GM21576 (cell line): ENCODE results near the gene LRRC8E.

Experiments used
- ATAC-seq: cut with Tn5 transposase; IDR thresholded peaks from one replicate; pipeline ENCODE4 v1.9.1; 2021; ENCODE audit warnings: mild to moderate bottlenecking, moderate library complexity; ENCODE audit not compliant: unreplicated experiment

The LRRC8E gene

DNA sequence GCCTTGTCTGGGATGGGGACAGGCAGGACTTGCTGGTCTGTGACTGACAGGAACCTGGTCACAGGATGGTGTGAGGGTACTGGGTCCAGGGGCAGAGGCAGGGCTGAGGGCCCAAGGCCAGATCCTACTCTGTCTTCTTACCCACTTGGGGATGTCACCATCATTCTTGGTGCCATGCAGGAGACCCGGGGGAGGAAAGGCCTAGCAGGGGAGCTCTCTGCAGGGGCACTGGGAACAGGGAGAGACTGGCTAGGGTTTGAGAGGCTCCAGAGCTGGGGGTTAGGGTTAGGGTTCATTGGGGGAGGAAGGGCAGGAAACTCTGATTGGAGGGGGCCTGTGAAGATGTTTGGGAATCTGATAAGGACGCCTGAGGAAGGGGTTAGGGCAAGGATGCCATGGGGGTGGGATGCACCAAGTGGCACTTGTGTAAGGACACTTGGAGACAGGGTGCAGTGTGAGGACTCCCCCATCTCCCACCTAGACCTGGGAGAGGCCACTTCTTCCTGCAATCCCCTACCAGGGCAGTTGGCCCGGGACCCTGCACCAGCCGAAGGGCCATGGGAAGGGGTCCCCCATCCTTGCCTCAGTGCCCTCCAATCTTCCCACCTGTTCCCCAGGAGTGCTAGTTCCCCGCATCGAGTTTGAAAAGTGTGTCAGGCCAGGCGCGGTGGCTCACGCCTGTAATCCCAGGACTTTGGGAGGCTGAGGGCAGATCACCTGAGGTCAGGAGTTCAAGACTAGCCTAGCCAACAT, 21.0 kb upstream of the LRRC8E start:
- ATAC-seq = no peak

DNA sequence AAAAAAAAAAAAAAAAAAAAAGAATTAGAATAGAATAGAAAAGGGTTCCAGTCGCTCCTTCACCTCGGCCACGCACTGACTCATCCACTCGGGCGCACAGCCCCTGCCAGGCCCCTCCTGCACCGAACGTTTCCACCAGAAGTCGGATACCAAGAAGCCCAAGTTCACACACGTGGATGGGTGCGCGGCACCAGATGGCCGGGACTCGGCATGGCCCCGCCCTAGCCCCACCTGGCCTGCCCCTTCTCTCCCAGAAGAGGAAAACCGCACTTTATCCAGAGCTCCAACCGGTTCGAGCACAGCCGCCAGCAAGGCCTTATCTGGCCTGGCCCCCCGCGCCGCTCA, 20.0 kb upstream of the LRRC8E start:
- ATAC-seq = no peak

DNA sequence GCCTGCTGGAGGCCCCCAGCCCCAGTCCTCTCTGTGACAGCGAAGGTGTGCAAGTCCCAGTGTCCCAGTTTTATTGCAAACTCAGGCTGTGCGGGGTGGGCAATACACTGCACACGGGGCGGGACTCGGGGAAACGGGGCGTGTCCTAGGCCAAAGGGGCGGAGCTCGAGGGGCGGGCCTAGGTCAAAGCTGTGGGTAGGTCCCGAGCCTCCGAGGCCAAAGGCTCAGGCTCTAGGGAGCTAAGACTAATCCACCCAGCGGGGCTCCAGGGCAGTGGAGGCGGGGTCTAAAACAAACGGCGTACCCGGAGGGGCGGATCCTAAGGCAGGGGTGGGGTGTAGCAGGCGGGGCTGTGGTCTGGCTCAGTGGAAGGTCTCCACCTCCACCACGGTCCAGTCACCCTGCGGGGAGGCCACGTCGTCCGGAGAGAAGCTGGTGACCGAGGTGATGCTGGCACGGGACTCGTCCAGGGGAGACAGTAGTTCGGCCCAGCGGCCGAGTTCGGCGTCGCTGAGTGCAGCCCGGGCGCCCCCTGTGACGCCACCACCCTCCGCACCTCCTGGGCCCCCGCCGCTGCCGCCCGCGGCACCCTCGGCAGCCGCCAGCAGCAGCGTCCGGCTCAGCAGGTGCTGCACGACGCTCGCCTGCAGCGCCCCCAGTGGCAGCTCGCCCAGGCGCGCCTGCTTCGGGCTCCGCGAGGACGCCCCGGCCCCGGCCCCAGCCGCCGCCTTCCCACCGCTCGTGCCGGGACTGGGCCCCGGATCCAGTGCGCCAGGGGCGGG, 19.4 kb upstream of the LRRC8E start:
- ATAC-seq = peak; percentile 46

DNA sequence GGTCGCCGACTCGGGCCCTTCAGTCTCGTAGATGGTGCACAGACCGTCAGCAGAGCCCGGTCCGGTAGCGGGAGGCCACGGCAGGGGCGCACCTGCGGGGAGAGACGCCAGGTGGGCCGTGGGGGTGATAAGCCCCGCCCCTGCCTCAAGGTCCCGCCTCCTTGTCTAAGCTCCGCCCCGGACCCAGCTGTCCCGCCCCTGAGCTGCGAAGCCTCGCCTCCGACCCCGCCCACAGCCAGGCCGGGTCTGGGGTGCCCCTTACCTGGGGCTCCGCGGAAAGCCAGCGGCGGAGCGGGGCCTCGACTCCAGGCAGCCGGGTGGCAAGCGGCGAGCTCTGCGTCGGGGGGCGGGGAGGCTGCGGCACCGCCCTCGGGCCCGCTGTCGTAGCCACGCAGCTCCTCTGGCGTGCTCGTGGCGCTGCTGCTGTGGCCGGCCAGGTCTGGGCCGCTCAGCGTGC, 18.8 kb upstream of the LRRC8E start:
- peak; percentile 41 for ATAC-seq

DNA sequence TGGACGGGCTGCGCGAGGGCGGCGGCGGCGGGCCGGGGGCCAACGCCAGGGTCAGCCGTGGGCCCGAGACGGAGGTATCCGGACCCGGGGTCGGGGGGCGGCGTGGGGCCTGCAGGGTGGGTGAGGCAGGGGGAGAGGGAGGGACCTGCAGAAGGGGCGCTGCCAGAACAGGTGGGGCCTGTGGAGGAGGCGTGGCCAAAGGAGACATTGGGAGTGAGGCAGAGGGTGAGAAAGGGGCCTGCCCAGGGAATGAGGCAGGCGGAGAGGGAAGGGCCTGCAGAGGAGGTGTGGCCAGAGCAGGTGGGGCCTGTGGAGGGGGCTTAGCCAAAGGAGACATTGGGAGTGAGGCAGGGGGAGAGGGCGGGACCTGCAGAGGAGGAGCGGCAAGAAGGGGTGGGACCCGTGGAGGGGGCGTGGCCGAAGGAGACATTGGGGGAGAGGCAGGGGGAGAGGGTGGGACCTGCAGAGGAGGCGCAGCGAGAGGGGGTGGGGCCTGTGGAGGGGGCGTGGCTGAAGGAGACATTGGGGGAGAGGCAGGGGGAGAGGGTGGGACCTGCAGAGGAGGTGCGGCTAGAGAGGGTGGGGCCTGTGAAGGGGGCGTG, 18.3 kb upstream of the LRRC8E start:
- ATAC-seq = no peak

DNA sequence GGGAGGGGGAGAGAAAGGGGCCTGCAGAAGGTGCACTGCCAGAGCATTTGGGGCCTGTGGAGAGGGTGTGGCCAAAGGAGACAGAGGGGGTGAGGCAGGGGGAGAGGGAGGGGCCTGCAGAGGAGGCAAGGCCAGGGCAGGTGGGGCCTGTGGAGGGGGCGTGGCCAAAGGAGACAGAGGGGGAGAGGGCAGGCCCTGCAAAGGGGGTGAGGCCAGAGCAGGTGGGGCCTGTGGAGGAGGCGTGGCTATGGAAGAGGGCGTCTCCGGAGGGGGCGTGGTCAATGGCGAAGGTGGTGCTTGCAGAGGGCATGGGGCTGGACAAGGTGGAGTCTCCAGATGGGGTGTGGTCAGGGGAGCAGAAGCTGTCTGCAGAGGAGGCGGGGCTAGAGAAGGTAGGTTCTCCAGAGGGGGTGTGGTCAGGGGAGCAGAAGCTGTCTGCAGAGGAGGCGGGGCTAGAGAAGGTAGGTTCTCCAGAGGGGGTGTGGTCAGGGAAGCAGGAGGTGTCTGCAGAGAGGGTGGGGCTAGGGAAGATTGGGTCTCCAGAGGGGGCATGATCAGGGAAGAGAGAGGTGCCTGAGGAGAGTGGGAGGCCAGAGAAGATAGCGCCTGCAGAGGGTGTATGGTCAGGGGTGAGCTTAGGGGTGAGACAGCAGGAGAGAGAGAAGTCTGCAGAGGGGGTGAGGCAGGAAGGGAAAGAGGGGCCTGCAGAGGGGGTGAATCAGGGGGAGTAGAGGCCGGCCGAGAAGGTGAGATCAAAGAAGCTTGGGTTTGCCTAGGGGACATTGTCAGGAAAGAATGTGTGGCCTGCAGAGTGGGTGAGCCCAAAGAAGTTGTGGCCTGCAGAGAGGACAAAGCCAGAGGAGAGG, 17.5 kb upstream of the LRRC8E start:
- no peak for ATAC-seq

DNA sequence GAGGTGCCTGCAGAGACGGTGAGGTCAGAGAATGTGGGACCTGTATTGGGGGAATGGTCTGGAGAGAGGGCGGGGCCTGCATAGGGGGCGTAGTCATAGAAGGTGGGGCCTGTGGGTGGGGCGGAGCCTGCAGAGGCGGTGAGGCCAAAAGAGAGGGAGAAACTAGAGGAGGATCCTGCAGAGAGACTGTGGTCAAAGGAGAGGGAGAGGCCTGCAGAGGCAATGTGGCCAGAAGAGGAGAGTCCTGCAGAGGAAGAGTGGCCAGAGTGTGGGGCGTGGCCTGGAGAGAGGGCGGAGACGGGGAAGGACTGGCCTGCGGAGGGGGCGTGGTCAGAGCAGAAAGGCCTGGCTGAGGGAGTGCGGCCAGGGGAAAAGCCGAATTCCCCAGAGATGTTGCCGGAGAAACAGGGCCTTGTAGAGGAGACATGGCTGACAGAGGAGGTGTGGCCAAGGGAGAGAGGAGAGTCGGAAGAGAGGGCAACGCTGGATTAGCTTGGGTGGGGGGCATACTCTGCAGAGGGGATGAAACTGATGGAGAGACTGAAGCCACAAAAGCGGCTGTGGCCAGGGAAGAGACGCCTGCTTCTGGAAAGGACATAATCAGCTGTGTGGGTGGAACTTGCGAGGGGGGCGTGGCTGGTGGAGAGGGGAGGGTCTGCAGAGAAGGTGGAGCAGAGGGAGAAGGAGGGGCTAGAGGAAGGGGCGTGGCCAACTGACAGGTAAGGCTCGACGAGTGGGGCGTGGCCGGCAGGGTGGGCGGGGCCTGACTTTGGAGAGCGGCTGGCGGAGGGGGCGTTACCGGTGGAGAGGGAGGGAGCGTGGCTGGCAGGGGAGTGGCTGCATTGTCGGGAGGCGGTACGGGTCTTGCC, 16.6 kb upstream of the LRRC8E start:
- no peak for ATAC-seq

DNA sequence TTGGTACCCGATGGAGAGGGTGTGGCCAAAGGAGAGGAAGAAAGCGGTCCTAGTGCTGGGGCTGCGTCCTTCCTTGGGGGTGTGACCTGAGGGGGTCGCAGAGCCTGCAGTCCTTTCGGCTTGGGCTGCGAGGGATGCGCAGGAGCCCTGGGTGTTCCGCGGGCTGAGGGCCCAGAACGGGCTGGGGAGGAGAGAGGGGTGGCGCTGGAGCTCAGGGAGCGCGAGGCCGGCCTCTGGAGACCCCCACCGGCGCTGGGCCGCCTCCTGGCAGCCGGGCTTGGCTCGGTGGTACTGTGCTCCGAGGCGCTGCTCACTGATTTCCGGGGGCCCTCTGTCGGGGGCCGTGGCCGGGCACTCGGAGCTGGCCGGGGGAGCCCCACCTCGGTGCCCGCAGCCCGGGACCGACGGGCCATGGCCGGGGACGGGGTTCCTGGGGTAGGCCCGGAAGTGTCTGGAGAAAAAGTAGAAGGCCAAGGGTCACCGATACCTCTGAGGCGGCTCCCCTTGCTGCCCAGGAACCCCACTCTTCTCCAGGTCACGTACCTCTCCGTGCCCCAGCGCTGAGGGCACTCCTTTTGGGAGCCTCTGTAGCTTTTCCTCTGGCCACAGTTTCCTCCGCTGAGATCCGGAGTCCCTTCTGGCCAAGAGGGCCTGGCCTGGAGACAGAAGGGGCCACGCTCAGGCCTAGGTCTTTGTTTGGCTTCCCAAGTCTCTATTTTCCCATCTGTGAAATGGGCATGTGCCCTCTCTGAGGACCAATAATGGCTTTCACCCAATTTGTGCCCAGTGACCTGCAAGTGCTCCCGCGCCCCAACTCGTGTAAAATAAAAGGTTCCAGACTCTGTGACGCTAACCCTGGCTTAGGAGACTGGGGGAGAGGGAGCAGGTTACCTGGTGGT, 15.8 kb upstream of the LRRC8E start:
- ATAC-seq = no peak

DNA sequence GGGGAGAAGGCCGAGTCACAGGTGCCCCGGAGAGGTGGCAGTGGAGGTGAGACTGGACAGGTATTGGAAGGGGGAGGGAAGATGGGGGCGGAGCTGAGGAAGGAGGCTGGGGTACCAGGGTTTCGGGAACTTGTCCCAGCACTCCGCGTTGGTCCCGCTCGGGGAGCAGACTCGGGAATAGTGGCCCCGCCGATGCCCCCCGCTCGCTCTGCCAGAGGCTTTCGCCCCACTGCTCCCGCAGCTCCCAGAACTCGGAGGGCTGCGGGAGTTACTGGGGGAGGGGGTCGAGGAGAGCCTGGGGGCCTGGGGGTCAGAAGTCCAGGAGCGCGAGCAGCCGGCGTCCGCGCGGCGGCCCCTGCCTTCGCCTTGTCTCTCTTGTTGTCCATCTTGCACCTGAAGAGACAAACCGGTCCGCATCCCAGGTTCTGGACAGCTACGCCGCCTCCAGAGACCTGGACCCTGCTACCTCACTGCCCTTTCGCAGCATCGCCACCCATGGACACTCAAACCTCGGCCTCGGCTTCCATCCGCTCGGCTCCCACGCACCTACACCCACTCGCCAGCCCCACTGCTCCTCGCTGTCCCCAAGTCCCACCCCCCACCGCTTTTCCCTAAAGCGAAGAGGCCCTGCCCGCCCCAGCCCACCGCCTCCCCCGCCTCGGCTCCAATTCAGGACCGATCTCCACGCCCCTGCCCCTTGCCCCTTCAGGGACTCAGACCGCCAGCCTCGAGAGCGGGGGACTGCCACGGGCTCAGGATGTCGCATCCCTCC, 14.8 kb upstream of the LRRC8E start:
- ATAC-seq = no peak

DNA sequence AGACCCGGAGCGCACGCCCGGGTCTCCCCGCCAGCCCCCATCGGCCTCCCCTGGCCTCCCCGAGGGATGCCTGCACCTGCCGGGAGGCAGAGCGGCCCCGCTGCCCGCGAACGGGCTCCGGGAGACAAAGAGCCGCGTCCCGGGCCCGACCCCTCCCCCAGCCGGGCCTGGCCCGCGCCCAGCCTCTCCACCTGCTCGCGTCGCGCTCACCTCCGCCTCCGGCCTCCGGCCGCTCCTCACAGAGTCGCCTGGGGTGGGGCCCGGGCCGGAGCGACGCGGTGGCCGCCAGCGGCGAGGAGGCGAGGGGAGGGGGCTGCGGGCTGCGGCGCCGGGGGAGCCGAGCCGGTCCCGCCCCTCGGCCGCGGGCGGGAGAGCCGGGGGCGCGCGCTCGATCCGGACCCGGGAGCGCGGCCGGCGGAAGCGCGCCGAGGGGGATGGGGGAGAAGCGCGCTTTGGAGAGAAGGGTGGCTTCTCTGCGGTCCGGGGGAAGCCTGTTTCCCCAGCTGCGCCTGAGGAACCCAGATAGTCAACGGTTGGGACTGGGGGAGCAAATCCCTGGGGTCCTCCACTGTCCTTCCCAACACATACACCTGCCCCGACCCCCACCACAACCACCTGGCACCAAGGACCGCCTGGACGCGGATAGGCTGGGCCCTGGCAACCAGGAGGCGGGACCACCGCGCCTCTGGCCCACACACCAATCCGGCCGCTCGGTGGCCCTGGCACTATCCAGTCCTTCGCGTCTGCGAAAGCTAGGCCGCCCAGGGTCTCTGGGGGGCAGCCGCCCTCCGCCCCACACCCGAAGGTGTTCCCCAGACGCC, 14.0 kb upstream of the LRRC8E start, which contains the start of gene PRR36:
Gene PRR36, minus strand, starts transcription at position 315 of the 821 bp plus-strand sequence. CDS start 701 bp downstream, outside the sequence.
- no peak for ATAC-seq

DNA sequence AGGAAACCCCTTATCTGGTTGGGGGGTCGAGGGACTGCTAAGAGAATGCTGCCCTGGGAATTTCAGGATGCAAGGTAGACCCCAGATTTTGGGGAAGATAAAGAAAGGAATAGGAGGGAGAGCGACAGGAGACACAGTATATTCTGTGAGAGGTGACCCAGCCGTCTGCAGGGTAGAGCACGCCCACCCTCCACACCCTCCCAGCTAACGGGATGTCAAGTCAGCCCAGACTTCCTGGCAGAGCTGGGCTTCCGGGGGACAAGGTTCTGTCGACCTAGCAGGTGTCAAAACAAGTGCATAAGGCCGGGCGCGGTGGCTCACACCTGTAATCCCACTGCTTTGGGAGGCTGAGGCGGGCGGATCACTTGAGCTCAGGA, 13.4 kb upstream of the LRRC8E start:
- no peak for ATAC-seq

DNA sequence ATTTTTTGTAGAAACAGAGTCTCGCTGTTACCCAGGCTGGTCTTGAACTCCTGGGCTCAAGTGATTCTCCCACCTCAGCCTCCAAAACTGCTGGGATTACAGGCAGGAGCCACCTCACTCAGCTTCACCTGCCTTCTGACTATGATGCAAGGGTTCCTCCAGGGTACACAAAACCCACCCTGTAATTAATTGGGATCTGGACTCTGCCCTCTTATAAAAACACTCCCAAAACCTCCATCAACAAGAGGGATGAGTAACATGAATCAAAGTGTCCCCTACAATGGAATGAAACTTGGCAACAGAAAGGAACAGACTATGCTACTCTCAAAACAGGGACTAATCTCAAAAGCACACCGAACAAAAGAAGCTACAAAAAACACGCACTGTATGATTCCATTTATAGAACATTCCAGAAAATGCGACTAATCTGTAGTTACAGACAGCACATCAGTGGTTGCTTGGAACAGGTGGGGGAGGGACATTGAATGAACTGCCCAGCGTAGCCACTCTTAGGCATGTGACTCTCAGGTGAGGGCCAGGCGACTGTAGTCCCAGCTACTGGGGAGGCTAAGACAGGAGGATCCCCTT, 11.0 kb upstream of the LRRC8E start:
- ATAC-seq = no peak

DNA sequence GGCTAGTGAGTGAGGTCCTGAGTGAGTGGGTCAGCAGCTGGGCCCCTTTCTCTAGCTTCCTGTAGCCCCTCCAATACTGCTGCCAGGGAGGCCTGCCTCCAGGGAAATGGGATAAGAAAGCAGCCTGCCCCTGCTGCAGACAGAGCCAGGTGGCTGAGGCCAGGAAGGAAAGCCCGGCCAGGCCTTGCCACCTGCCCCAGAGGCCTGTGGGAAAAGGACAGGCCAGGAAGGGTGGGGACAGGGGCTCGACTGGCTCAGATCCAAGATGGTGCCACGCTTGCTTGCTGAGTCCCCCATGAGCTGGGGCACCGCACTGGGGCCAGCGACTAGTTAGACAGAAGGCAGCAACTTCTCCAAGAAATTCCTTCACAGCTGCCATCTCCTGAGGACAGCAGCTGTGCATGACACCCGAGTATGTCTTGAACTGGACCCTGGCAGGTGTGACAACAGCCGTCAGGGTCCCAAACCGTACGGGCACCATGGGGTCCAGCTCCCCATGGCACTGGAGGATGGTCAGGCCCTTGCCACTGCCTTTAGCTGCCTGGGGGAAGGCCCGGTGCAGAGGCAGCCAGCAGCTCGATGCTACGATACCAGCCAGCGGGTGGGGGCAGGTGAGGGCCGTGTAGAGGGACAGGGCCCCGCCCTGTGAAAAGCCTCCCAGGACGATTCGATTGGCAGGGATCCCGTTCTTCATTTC, 9.1 kb upstream of the LRRC8E start:
- ATAC-seq = no peak

DNA sequence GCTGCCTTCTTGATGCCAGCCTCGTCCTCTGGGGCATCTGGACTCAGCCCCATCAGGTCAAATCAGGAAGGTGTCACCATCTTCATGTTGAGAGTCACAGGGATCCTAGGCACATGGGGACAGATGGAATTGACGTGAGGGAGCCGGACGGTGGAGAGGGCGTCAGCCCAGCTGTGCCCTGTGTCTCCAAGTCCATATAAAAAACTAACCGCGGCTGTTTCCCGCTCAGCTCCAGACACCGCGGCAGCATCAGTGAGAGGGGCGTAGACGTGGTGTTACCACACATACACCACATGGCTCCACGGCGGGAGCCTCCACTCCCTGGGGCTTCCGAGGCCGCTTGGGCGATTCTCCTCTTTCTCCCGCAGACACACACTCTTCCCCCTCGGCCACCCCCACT, 8.5 kb upstream of the LRRC8E start:
- no peak for ATAC-seq

DNA sequence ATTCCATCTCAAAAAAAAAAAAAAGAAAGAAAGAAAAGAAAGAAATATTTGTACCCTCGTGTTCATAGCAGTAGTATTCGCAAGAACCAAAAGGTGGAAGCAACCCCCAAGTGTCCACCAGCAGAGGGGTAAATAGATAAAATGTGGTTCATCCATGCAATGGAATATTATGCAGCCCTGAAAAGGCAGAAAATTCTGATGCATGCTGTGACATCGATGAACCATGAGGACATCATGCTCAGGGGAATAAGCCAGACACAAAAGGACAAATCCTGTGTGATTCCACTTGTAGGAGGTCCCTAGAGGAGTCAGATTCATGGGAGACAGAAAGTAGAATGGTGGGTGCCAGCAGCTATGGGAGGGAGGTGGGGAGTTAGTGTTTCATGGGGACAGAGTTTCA, 6.4 kb upstream of the LRRC8E start:
- no peak for ATAC-seq

DNA sequence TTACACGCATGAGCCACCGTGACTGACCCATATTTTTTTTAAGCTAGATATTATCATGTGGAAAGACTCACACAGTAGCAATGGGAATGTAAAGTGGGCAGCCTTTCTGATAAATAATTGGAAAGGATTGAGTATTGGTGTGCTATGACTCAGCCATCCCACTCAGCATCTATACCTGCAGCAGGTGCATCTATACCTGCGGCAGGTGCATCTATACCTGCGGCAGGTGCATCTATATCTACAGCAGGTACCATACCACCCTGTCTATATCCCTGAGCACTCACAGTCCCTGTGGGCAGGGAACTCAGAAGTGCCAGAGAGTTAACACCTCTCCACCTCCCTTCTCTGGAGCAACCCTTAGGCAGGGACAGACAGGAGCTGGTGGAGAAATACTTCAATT, 5.2 kb upstream of the LRRC8E start:
- ATAC-seq = no peak
